Skeletal muscle satellite cell (primary cell): Measurements from ENCODE around the gene RPL32.

ENCODE experiments used
- H3K27me3 ChIP-seq: 2 replicates; pipeline ENCODE4 v1.7.0; 2013; ENCODE audit warnings: low read length; ENCODE audit not compliant: control insufficient read depth, insufficient read depth
- H3K36me3 ChIP-seq: 2 replicates; pipeline ENCODE4 v1.7.0; 2013; ENCODE audit warnings: mild to moderate bottlenecking, control low read depth, low read length; ENCODE audit not compliant: insufficient read depth
- H3K4me1 ChIP-seq: 2 replicates; pipeline ENCODE4 v1.7.0; 2013; ENCODE audit warnings: low read length; ENCODE audit not compliant: control insufficient read depth, insufficient read depth
- H3K4me2 ChIP-seq: 2 replicates; pipeline ENCODE4 v1.7.0; 2013; ENCODE audit warnings: mild to moderate bottlenecking, low read length
- H3K4me3 ChIP-seq: 2 replicates; pipeline ENCODE4 v1.7.0; 2013; ENCODE audit warnings: low read length
- H3K9ac ChIP-seq: 2 replicates; pipeline ENCODE4 v1.7.0; 2013; ENCODE audit warnings: mild to moderate bottlenecking, low read depth, low read length, moderate library complexity
- H3K9me3 ChIP-seq: replicated peaks from 2 replicates; pipeline ENCODE4 v1.7.0; 2013; ENCODE audit warnings: mild to moderate bottlenecking, control low read depth, low read length

Gene RPL32

DNA sequence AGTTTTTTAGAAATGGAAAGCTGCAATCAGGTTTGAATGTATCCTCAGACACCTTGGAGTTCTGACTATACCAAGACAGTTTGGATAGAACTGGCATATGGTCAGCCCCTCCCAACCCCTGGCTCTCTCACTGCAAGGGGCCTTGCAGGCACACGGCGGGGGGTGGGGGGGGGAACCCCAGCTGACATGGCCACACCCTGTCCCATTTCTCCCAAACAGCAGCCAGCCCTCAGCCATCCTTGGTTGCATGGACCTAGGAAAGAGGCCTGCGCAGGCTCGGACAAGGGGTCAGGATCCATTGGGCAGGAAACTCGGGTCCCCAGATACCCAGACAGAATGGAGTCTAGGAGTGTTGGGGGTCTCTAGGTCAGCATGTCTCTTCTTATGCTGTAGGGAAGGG, 30.4 kb downstream of the RPL32 start:
- peak overlapping the region; percentile 90 for H3K4me2 ChIP-seq
- no peaks in the 10 kb centered on the region for H3K36me3 ChIP-seq
- H3K4me3 ChIP-seq: no peak overlapping the region
- peak overlapping the region; percentile 68 for H3K9ac ChIP-seq
- H3K9me3 ChIP-seq: no peaks in the 10 kb centered on the region
- peaks cover 8% of the 10 kb centered on the region for H3K4me1 ChIP-seq
- H3K27me3 ChIP-seq: no peaks in the 10 kb centered on the region

DNA sequence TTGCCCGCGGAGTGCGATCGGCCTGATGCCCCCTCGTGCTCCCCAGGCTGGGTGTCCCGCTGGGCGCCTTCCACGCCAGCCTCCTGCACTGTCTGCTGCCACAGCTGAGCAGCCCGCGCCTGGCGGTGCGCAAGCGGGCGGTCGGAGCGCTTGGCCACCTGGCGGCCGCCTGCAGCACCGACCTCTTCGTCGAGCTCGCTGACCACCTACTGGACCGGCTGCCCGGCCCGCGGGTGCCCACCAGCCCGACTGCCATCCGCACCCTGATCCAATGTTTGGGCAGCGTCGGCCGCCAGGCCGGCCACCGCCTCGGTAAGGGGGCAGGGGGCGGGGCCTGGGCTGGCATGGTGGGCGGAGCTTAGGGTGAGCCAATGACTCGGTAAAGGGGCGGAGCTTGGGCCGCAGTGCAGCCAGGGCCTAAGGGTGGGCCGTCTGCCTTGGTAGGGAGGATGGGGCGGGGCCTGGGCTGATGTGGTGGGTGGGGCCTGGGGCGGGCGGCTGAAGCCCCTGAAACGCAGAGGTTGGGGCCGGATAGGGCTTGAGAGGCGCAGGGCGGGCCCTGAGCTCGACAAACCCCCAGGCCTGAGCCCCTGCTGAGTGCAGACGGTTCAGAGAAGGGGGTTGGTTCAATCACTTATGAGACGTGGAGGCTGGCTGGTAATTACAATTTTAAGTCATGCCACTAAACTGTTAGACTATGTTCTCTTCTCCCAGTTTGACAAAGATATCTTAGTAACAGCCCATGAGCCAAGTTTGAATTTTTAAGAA, 31.2 kb downstream of the RPL32 start:
- Histone ChIP-seq H3K27me3 (no peaks in the 10 kb centered on the region), H3K9ac (peak overlapping the region; percentile 68), H3K9me3 (no peaks in the 10 kb centered on the region), H3K4me3 (peak overlapping the region; percentile 81), H3K36me3 (no peaks in the 10 kb centered on the region), H3K4me2 (peak overlapping the region; percentile 90), H3K4me1 (peaks cover 8% of the 10 kb centered on the region)

DNA sequence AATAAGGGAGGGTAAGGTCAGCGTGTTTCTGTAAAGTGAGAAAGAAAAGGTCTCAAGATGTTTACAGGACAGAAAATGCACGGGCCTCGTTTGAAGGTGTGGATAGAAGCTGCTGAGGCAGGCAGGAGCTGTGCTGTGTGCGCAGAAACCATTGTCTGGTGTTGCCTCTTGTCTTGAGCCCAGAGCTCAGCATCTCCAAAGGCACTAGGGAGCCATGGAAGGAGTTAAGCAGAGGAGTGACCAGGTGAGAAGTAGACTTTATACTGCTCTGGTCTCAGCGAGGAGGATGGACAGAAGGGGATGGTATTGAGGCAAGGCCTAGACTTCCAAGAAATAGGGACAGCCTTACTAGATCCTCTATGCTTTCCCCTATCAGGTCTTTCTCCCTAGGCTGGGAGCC, 31.9 kb downstream of the RPL32 start:
- no peaks in the 10 kb centered on the region for H3K36me3 ChIP-seq
- peak overlapping the region; percentile 68 for H3K9ac ChIP-seq
- H3K4me3 ChIP-seq: peak overlapping the region; percentile 81
- H3K4me2 ChIP-seq: peak overlapping the region; percentile 90
- no peaks in the 10 kb centered on the region for H3K9me3 ChIP-seq
- H3K27me3 ChIP-seq: no peaks in the 10 kb centered on the region
- H3K4me1 ChIP-seq: peaks cover 8% of the 10 kb centered on the region

DNA sequence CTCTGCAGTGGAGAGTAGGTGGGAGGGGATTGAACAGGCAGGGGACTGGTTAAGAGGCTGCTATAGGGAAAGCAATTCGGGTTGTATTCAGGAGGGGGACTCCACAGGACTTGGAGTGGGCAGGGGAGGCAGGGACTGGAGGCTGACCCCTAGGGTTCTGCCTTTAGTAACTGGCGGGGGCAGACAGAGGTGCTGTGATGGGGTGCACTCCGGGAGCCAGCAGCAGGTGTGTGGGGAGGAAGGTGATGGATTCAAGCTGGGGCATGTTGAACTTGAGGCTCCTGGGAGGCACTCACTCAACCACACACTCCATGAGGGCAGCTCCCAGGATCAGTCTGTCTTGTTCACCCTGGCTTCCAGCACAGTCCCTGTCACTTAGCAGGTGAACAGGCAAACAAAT, 32.4 kb downstream of the RPL32 start:
- no peaks in the 10 kb centered on the region for H3K9me3 ChIP-seq
- H3K4me3 ChIP-seq: no peak overlapping the region
- no peak overlapping the region for H3K4me2 ChIP-seq
- no peaks in the 10 kb centered on the region for H3K36me3 ChIP-seq
- H3K4me1 ChIP-seq: peaks cover 8% of the 10 kb centered on the region
- H3K27me3 ChIP-seq: no peaks in the 10 kb centered on the region
- no peak overlapping the region for H3K9ac ChIP-seq

DNA sequence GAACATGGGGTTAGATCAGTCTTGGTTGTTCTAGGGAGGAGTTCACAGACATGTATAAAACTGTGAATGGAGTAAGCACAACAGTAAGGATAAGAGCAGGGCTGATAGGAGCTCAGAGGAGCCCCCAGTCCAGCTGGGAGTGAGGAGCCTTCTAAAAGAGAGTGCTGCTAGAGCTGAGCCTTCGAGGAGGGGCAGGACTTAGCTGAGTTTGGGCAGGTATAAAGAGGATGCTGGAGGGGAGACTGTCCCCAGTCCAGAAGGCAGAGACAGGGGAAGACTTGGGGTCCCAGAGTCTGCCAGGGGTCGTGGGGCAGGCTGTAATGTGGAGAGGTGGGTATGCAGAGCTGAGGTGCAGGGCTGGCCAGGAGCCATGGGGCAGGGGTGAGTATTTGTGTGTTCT, 32.8 kb downstream of the RPL32 start:
- Histone ChIP-seq H3K36me3 (no peaks in the 10 kb centered on the region), H3K9ac (no peak overlapping the region)

DNA sequence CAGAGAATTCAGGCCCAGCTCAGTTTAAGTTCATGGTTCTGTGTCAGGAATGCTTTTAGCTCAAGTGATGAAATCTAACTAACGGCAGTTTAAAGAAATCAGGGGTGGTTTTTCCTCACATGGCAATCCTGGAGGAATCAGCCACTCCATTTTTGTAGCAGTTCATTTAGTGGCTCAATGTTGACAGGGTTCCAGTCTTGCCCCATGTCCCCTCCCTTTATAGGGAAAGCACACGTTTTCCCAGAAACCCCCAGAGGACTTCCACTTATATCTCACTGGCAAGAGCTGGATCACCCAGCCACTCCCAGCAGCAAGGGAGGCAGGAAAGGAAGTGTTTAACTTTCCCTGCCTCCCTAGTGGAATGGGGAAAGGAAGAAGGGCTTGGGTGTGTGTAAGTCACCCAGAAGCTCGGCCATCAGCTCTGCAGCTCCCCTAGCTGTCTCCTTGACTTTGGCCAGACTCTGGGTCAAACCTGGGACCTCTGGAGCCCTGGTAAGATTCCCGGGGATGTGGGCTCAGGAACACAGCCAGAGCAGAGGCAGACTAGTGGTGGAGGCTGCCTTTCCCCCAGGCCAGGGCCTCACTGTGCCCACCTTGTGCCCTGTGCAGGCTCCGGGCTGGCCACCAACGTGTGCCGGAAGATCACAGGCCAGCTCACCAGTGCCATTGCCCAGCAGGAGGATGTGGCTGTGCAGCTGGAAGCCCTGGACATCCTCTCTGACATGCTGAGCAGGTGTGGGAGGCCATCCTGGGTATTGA, 33.6 kb downstream of the RPL32 start:
- H3K9ac ChIP-seq: no peak overlapping the region
- H3K4me2 ChIP-seq: no peak overlapping the region
- H3K27me3 ChIP-seq: no peaks in the 10 kb centered on the region
- H3K4me1 ChIP-seq: peaks cover 8% of the 10 kb centered on the region
- H3K4me3 ChIP-seq: no peak overlapping the region
- H3K36me3 ChIP-seq: no peaks in the 10 kb centered on the region
- H3K9me3 ChIP-seq: no peaks in the 10 kb centered on the region

More for the DNA sequence above, 32.8 kb downstream of the RPL32 start:
- no peak overlapping the region for H3K4me3 ChIP-seq
- H3K4me2 ChIP-seq: no peak overlapping the region
- peaks cover 8% of the 10 kb centered on the region for H3K4me1 ChIP-seq
- H3K9me3 ChIP-seq: no peaks in the 10 kb centered on the region
- H3K27me3 ChIP-seq: no peaks in the 10 kb centered on the region

DNA sequence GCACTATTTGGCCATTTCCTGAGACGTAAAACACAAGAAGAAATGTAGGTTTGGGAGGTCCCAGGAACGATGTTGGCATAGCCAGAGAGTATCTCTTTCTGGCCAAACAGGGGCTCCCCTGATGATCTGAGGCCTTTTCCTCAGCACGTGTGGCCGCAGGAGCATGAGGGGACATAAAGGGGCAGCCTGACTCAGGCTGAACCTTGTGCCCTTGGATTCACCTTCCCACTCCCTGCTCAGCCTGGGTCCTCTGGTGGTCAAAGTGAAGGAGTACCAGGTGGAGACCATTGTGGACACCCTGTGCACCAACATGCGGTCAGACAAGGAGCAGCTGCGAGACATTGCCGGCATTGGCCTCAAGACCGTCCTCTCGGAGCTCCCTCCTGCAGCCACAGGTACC, 34.3 kb downstream of the RPL32 start:
- no peaks in the 10 kb centered on the region for H3K27me3 ChIP-seq
- peaks cover 8% of the 10 kb centered on the region for H3K4me1 ChIP-seq
- no peaks in the 10 kb centered on the region for H3K9me3 ChIP-seq
- H3K36me3 ChIP-seq: no peaks in the 10 kb centered on the region
- H3K9ac ChIP-seq: no peak overlapping the region
- H3K4me2 ChIP-seq: no peak overlapping the region
- no peak overlapping the region for H3K4me3 ChIP-seq

DNA sequence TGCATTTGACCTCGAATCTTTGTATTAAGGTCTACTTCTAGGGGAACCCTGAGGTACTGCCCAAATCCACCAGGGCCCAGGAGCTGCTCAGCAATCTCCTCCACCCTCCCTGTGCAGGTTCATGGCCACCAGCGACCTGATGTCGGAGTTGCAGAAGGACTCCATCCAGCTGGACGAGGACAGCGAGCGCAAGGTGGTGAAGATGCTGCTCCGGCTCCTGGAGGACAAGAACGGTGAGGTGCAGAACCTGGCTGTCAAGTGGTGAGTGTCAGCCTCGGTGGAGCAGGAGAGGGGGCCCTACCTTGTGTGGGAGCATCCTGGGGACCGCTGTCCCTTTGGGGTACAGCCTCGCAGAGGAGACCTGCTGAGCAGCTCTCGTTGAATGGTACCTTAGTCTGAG, 38.0 kb downstream of the RPL32 start:
- Histone ChIP-seq H3K36me3 (no peaks in the 10 kb centered on the region), H3K4me3 (no peak overlapping the region), H3K9me3 (no peaks in the 10 kb centered on the region), H3K27me3 (no peaks in the 10 kb centered on the region), H3K9ac (no peak overlapping the region), H3K4me2 (no peak overlapping the region), H3K4me1 (no peaks in the 10 kb centered on the region)

DNA sequence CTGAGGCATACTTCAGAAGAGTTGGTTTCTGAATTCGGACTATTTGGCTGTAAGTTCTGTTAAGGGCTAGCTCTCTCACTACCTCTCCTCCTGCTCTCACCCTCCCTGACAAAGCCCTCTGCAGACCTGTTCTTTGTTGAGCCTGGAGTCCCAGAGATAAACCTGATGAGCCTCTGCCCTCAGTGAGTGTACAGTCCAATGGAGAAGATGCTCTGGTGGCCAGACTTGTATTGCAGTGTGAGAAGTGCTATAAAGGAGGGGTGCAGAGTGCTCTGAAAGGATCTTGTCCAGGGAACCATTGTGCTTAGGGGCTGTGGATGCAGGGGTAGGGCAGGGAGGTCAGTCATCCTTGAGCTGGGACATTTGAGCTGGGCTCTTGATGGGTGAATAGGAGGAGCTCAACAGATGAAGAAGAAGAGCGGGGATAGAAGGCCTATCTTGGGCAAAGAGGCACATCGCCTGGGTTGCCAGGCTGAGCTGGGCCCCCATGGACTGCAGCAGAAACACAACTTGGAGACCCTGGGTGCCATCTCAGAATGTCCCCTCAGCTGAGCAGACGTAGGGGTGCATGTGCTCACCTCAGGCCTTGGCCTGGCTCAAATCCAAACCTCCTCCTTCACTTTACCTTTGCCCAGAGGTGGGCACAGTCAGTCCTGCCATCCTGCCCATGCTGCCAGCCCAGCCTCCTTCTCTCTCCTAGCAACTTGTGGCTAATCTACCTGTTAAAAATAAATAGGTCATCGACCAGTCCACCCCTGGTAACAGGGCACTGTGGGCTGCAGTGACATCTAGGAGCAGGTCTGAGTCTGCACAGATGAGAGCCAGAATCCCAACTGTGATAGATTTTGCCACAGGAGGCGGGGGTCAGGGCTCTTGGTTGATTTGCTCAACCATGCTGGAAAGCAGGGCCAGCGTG, 41.6 kb downstream of the RPL32 start:
- Histone ChIP-seq H3K4me2 (no peak overlapping the region), H3K27me3 (peaks cover 6% of the 10 kb centered on the region), H3K9ac (no peak overlapping the region), H3K36me3 (no peaks in the 10 kb centered on the region), H3K4me1 (peaks cover 7% of the 10 kb centered on the region), H3K4me3 (no peak overlapping the region), H3K9me3 (no peaks in the 10 kb centered on the region)

DNA sequence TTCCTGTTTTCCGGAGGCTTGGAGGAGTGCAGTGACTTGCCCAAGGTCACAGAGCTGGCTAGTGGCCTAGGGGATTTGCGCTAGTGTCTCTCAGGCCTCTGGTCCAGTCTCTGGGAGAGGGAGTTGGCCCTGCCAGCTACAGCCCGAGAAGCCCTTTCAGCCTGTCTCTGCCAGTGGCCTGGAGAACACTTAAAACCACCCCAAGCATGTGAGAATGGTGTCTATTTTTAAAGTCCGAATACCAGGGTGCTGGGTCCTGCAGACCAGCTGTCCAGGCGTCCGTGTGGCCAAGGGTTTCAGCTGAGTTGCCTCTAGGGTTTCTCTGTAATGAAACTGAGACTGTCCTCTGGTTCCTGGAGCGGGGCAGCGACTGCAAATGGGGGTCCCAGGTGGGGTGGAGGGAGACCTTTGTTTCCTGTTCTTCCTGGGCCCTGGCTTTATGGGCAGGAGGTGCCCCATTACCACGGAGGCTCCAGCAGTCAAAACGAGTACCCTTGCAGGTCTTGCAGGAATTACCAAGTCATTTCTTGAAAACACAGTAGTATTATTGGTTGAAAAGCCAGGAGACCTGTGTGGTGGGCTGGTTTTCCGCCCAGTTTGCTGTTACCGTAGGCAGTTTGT, 42.7 kb downstream of the RPL32 start:
- Histone ChIP-seq H3K4me1 (peaks cover 7% of the 10 kb centered on the region), H3K4me3 (no peak overlapping the region), H3K9me3 (no peaks in the 10 kb centered on the region), H3K36me3 (no peaks in the 10 kb centered on the region), H3K4me2 (no peak overlapping the region), H3K9ac (no peak overlapping the region), H3K27me3 (peaks cover 6% of the 10 kb centered on the region)
